IMR-90 (cell line): ENCODE results near the gene MED26. TPM values are rescaled to one million over a fixed set of nuclear protein-coding genes. Genes with fewer than 3 reads are reported as not detected.

ENCODE experiments used
- ATAC-seq: fragments of 200-7000 bp; cut with Tn5 transposase; 2 replicates; pipeline ENCODE4 v1.9.1; 2020; ENCODE audit warnings: low read depth, mild to moderate bottlenecking, moderate library complexity
- BruUV-seq: library from RNA; stranded (reverse); fragments of 400-500 nt; replicated peaks from 2 replicates; lab custom pipeline; 2021; lab: Mats Ljungman, UMichigan
- CTCF ChIA-PET: fragments of 300-600 bp; formaldehyde crosslinking; extraction: SDS; loops from one replicate; lab custom pipeline; 2021; ENCODE audit warnings: antibody characterized with exemption; lab: Yijun Ruan, JAX
- POLR2A ChIA-PET: fragments of 300-600 bp; sonication (Branson Sonifier 250); formaldehyde crosslinking; loops from one replicate; lab custom pipeline; 2022; ENCODE audit warnings: antibody characterized with exemption; ENCODE audit not compliant: unreplicated experiment; lab: Charles Lee
- DNase-seq: peaks from one replicate; pipeline ENCODE4 v3.0.0; 2013
- H2AFZ ChIP-seq: replicated peaks from 2 replicates; pipeline ENCODE3; 2013; ENCODE audit warnings: low read length, mild to moderate bottlenecking; ENCODE audit not compliant: poor library complexity
- H2AK5ac ChIP-seq: 2 replicates; pipeline ENCODE4 v1.6.1; 2013; ENCODE audit warnings: low read depth, low read length, inconsistent platforms
- H2AK9ac ChIP-seq: replicated peaks from 2 replicates; pipeline ENCODE3; 2013; ENCODE audit warnings: mild to moderate bottlenecking, low read depth, low read length, moderate library complexity; ENCODE audit not compliant: poor library complexity
- H2BK120ac ChIP-seq: 2 replicates; pipeline ENCODE4 v1.6.1; 2013; ENCODE audit warnings: low read depth, low read length, inconsistent platforms
- H2BK15ac ChIP-seq: 3 replicates; pipeline ENCODE4 v1.6.1; 2013; ENCODE audit warnings: low read depth, low read length, inconsistent platforms
- H2BK20ac ChIP-seq: 2 replicates; pipeline ENCODE4 v1.6.1; 2013; ENCODE audit warnings: low read depth, mild to moderate bottlenecking, inconsistent platforms, low read length, moderate library complexity
- H2BK5ac ChIP-seq: 2 replicates; pipeline ENCODE4 v1.6.1; 2013; ENCODE audit warnings: mild to moderate bottlenecking, low read depth, low read length, inconsistent platforms; ENCODE audit not compliant: poor library complexity, severe bottlenecking
- H3K14ac ChIP-seq: replicated peaks from 2 replicates; pipeline ENCODE4 v1.6.1; 2013; ENCODE audit warnings: low read depth, low read length, inconsistent platforms
- H3K18ac ChIP-seq: 2 replicates; pipeline ENCODE4 v1.6.1; 2013; ENCODE audit warnings: low read depth, low read length, control low read depth
- H3K23ac ChIP-seq: 2 replicates; pipeline ENCODE4 v1.6.1; 2013; ENCODE audit warnings: low read depth, low read length, inconsistent platforms
- H3K27ac ChIP-seq: 2 replicates; pipeline ENCODE4 v1.5.1; 2013; ENCODE audit warnings: mild to moderate bottlenecking, control low read depth, low read length; ENCODE audit not compliant: insufficient read depth
- H3K27me3 ChIP-seq: 2 replicates; pipeline ENCODE4 v1.6.1; 2013; ENCODE audit warnings: low read length; ENCODE audit not compliant: control insufficient read depth, insufficient read depth
- H3K36me3 ChIP-seq: 2 replicates; pipeline ENCODE4 v1.6.1; 2013; ENCODE audit warnings: low read length, mixed read lengths; ENCODE audit not compliant: control insufficient read depth, insufficient read depth
- H3K4ac ChIP-seq: 2 replicates; pipeline ENCODE4 v1.6.1; 2013; ENCODE audit warnings: low read depth, low read length, inconsistent platforms
- H3K4me1 ChIP-seq: 2 replicates; pipeline ENCODE4 v1.6.1; 2013; ENCODE audit warnings: low read length, mixed read lengths; ENCODE audit not compliant: control insufficient read depth, insufficient read depth
- H3K4me2 ChIP-seq: 2 replicates; pipeline ENCODE4 v1.6.1; 2013; ENCODE audit warnings: low read depth, mild to moderate bottlenecking, control low read depth, low read length, moderate library complexity
- H3K4me3 ChIP-seq: 2 replicates; pipeline ENCODE4 v1.5.1; 2013; ENCODE audit warnings: low read depth, mild to moderate bottlenecking, control low read depth, low read length, moderate library complexity; ENCODE audit not compliant: insufficient read depth
- H3K56ac ChIP-seq: 2 replicates; pipeline ENCODE4 v1.6.1; 2013; ENCODE audit warnings: low read length, inconsistent platforms; ENCODE audit not compliant: insufficient read depth; ENCODE audit errors: extremely low read depth
- H3K79me1 ChIP-seq, 2 experiments: 2 replicates each; pipeline ENCODE4 v1.6.1; 2013; ENCODE audit warnings: low read length in 2 of 2, inconsistent platforms in 1 of 2, low read depth in 1 of 2
- H3K9ac ChIP-seq: 2 replicates; pipeline ENCODE4 v1.6.1; 2013; ENCODE audit warnings: low read depth, low read length, control low read depth
- H3K9me1 ChIP-seq: 2 replicates; pipeline ENCODE4 v1.6.1; 2013; ENCODE audit warnings: low read length, inconsistent platforms; ENCODE audit not compliant: insufficient read depth
- H3K9me3 ChIP-seq: 2 replicates; pipeline ENCODE4 v1.6.1; 2013; ENCODE audit warnings: low read length; ENCODE audit not compliant: control insufficient read depth, insufficient read depth
- H4K20me1 ChIP-seq: 2 replicates; pipeline ENCODE4 v1.6.1; 2013; ENCODE audit warnings: low read length, inconsistent platforms; ENCODE audit not compliant: insufficient read depth
- H4K5ac ChIP-seq: 2 replicates; pipeline ENCODE4 v1.6.1; 2013; ENCODE audit warnings: mild to moderate bottlenecking, low read depth, low read length, control low read depth
- H4K8ac ChIP-seq, 2 experiments: 2 replicates each; pipeline ENCODE4 v1.6.1; 2013; ENCODE audit warnings: low read depth in 2 of 2, low read length in 2 of 2, control low read depth in 1 of 2, inconsistent platforms in 1 of 2
- H4K91ac ChIP-seq: 2 replicates; pipeline ENCODE4 v1.6.1; 2013; ENCODE audit warnings: low read depth, low read length, inconsistent platforms; ENCODE audit not compliant: insufficient read depth
- BHLHE40 ChIP-seq: fragments of 150-350 bp; IDR thresholded peaks from 2 replicates; pipeline ENCODE4 v1.6.1; 2016; ENCODE audit warnings: mild to moderate bottlenecking, low read depth, low read length
- CEBPB ChIP-seq: IDR thresholded peaks from 2 replicates; pipeline ENCODE4 v1.6.1; 2012; ENCODE audit warnings: low read depth, low read length, improper control_type of control experiment
- CHD1 ChIP-seq: IDR thresholded peaks from 2 replicates; pipeline ENCODE4 v1.6.1; 2012; ENCODE audit warnings: low read depth, low read length, improper control_type of control experiment
- FOS ChIP-seq: fragments of 150-350 bp; IDR thresholded peaks from 2 replicates; pipeline ENCODE4 v1.6.1; 2016; ENCODE audit warnings: low read depth, low read length
- MAFK ChIP-seq: IDR thresholded peaks from 2 replicates; pipeline ENCODE4 v1.6.1; 2012; ENCODE audit warnings: low read depth, low read length, improper control_type of control experiment
- MAZ ChIP-seq: IDR thresholded peaks from 2 replicates; pipeline ENCODE4 v1.6.1; 2012; ENCODE audit warnings: low read depth, mild to moderate bottlenecking, low read length, improper control_type of control experiment, moderate library complexity, borderline replicate concordance
- MXI1 ChIP-seq: IDR thresholded peaks from 2 replicates; pipeline ENCODE4 v1.6.1; 2012; ENCODE audit warnings: low read depth, mild to moderate bottlenecking, low read length, moderate library complexity, borderline replicate concordance
- NFE2L2 ChIP-seq: fragments of 150-350 bp; IDR thresholded peaks from 2 replicates; pipeline ENCODE4 v1.6.1; 2016; ENCODE audit warnings: low read depth, mild to moderate bottlenecking, low read length
- POLR2A ChIP-seq: IDR thresholded peaks from 2 replicates; pipeline ENCODE4 v1.6.1; 2012; ENCODE audit warnings: mild to moderate bottlenecking, low read depth, low read length
- RAD21 ChIP-seq: IDR thresholded peaks from 2 replicates; pipeline ENCODE4 v1.6.1; 2012; ENCODE audit warnings: low read length, improper control_type of control experiment
- RCOR1 ChIP-seq: IDR thresholded peaks from 2 replicates; pipeline ENCODE4 v1.6.1; 2012; ENCODE audit warnings: mild to moderate bottlenecking, low read length, improper control_type of control experiment; ENCODE audit not compliant: insufficient replicate concordance
- RFX5 ChIP-seq: IDR thresholded peaks from 2 replicates; pipeline ENCODE4 v1.8.0; 2012; ENCODE audit warnings: low read depth, mild to moderate bottlenecking, low read length, moderate library complexity
- SMC3 ChIP-seq: fragments of 150-350 bp; IDR thresholded peaks from 2 replicates; pipeline ENCODE4 v1.6.1; 2016; ENCODE audit warnings: low read depth, mild to moderate bottlenecking, antibody characterized with exemption, low read length, moderate library complexity
- WGBS, 2 experiments: methylation state at CpG; one replicate each; pipeline versions ENCODE4 v1.1.5 to v1.1.7; 2013; ENCODE audit warnings: missing lambda C conversion rate in 2 of 2; ENCODE audit not compliant: insufficient read length in 1 of 2; ENCODE audit errors: extremely low coverage in 2 of 2; 5-methylcytosine and 5-hydroxymethylcytosine counted together
- dilution Hi-C: fragments of 300-500 bp; cut with HindIII; formaldehyde crosslinking; loops from one replicate; pipeline ENCODE4 v1.14.3; 2018; ENCODE audit warnings: low sequenced_read_pairs; ENCODE audit not compliant: unreplicated experiment
- in situ Hi-C: fragments of 300-500 bp; cut with MboI; formaldehyde crosslinking; loops from 3 replicates; pipeline ENCODE4 v1.14.3; 2019; ENCODE audit warnings: low sequenced_read_pairs, inconsistent platforms, mixed read lengths
- intact Hi-C: fragments of 100-400 bp; cut with micrococcal nuclease; formaldehyde crosslinking; loops from 2 replicates; pipeline ENCODE4 v1.10.0; 2022
- polyA plus RNA-seq, 3 experiments: library from polyadenylated mRNA; depleted of rRNA; stranded (reverse); fragments of >200 nt; gene quantifications; 2 replicates each; pipeline ENCODE4 v1.2.3, GENCODE V29; 2012; ENCODE audit warnings: low replicate concordance in 1 of 3
- total RNA-seq: library from RNA; depleted of rRNA; stranded (reverse); fragments of >200 nt; gene quantifications from 2 replicates; pipeline ENCODE4 v1.2.3, GENCODE V29; 2012
- TF ChIP-seq, protein P1 (sequence below): conservative IDR thresholded peaks from 2 replicates; pipeline ENCODE4 v1.5.1; 2012; ENCODE audit warnings: mild to moderate bottlenecking, low read depth, low read length, improper control_type of control experiment
- TF ChIP-seq, protein P2 (sequence below): fragments of 150-350 bp; IDR thresholded peaks from 2 replicates; pipeline ENCODE4 v1.6.1; 2017; ENCODE audit warnings: mild to moderate bottlenecking, antibody characterized with exemption, low read length, low read depth
- TF ChIP-seq, protein P3 (sequence below): fragments of 150-350 bp; IDR thresholded peaks from 2 replicates; pipeline ENCODE4 v1.6.1; 2016; ENCODE audit warnings: low read depth, mild to moderate bottlenecking, low read length, moderate library complexity, borderline replicate concordance

MED26 gene
- total and polyA plus RNA-seq, 2 of the 4 experiments (the other 2 are of a cell fraction) = 2.0 to 4.0 TPM

DNA sequence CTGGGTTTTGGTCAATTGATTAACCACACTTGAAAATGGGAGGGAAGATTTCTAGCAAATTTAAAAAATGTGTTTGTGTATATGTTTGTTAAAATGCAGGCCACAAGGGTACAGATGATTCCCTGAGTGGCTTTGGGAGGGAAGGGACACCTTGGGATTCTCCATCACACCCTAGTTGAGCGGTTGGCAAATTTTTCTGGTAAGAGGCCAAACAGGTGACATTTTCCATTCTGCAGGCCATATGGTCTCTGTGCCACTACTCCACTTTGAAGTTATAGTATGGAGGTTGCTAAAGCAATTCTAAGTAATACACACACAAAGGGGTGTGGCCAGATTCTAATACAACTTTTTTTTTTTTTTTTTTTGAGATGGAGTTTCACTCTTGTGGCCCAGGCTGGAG, 12.9 kb upstream of the MED26 start:
- H4K20me1 ChIP-seq = peaks cover 30% of the 10 kb centered on the region
- H3K9me1 ChIP-seq = peaks cover 3% of the 10 kb centered on the region
- no TSS peak for BruUV-seq

More for the DNA sequence above, 12.9 kb upstream of the MED26 start:
- no peak overlapping the region for H2AFZ ChIP-seq
- H3K14ac ChIP-seq = no peak overlapping the region
- no peak overlapping the region for H2BK120ac ChIP-seq
- no peak overlapping the region for H3K9ac ChIP-seq
- H3K9me3 ChIP-seq = no peaks in the 10 kb centered on the region
- no peak overlapping the region for H2BK15ac ChIP-seq
- H3K27me3 ChIP-seq = no peaks in the 10 kb centered on the region
- H3K4me1 ChIP-seq = no peaks in the 10 kb centered on the region
- H2AK9ac ChIP-seq = no peak overlapping the region
- in situ Hi-C loops (no loop called here), dilution Hi-C loops (no loop called here), intact Hi-C loops (no loop called here)
- no peak overlapping the region for H4K91ac ChIP-seq
- no peak overlapping the region for H3K56ac ChIP-seq
- H2AK5ac ChIP-seq = no peak overlapping the region
- H3K79me1 ChIP-seq = peaks cover 38 to 67% of the 10 kb centered on the region in 2 experiments
- H3K4me2 ChIP-seq = no peak overlapping the region
- H2BK20ac ChIP-seq = no peak overlapping the region
- H3K36me3 ChIP-seq = peaks cover 49% of the 10 kb centered on the region
- ChIA-PET CTCF (no interaction called here), POLR2A (no interaction called here)
- no CpG with 5 or more reads among the region's 1 CpG for WGBS, 2 experiments
- TF ChIP-seq RFX5 (no peak), CEBPB (no peak), CHD1 (no peak), BHLHE40 (no peak), MAZ (no peak), MAFK (no peak), MXI1 (no peak), SMC3 (no peak), RCOR1 (no peak), RAD21 (no peak), POLR2A (no peak), FOS (no peak), NFE2L2 (no peak)
- TF ChIP-seq, protein P1, sequence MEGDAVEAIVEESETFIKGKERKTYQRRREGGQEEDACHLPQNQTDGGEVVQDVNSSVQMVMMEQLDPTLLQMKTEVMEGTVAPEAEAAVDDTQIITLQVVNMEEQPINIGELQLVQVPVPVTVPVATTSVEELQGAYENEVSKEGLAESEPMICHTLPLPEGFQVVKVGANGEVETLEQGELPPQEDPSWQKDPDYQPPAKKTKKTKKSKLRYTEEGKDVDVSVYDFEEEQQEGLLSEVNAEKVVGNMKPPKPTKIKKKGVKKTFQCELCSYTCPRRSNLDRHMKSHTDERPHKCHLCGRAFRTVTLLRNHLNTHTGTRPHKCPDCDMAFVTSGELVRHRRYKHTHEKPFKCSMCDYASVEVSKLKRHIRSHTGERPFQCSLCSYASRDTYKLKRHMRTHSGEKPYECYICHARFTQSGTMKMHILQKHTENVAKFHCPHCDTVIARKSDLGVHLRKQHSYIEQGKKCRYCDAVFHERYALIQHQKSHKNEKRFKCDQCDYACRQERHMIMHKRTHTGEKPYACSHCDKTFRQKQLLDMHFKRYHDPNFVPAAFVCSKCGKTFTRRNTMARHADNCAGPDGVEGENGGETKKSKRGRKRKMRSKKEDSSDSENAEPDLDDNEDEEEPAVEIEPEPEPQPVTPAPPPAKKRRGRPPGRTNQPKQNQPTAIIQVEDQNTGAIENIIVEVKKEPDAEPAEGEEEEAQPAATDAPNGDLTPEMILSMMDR = no peak
- TF ChIP-seq, protein P2, sequence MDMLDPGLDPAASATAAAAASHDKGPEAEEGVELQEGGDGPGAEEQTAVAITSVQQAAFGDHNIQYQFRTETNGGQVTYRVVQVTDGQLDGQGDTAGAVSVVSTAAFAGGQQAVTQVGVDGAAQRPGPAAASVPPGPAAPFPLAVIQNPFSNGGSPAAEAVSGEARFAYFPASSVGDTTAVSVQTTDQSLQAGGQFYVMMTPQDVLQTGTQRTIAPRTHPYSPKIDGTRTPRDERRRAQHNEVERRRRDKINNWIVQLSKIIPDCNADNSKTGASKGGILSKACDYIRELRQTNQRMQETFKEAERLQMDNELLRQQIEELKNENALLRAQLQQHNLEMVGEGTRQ = no peak
- TF ChIP-seq, protein P3, sequence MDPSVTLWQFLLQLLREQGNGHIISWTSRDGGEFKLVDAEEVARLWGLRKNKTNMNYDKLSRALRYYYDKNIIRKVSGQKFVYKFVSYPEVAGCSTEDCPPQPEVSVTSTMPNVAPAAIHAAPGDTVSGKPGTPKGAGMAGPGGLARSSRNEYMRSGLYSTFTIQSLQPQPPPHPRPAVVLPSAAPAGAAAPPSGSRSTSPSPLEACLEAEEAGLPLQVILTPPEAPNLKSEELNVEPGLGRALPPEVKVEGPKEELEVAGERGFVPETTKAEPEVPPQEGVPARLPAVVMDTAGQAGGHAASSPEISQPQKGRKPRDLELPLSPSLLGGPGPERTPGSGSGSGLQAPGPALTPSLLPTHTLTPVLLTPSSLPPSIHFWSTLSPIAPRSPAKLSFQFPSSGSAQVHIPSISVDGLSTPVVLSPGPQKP = no peak
- H3K18ac ChIP-seq = no peak overlapping the region
- H4K8ac ChIP-seq = no peak overlapping the region
- H3K4ac ChIP-seq = no peak overlapping the region
- no peak overlapping the region for H3K27ac ChIP-seq
- no peak overlapping the region for H4K5ac ChIP-seq
- no peak overlapping the region for H3K23ac ChIP-seq
- DNase-seq (no peak), ATAC-seq (no peak)
- H3K4me3 ChIP-seq = no peak overlapping the region
- H2BK5ac ChIP-seq = no peak overlapping the region
